Fibroblast of skin of back (primary cell): Measurements from ENCODE around the gene IMPG2.
A peak's percentile ranks its signal among the peaks of the same experiment; 100 is the strongest.

Experiments
- DNase-seq: peaks from one replicate; pipeline ENCODE4 v3.0.0-alpha.2; 2013

IMPG2 gene

GRCh38 chr3:101273608-101274007 is 46.8 kb downstream of the IMPG2 start:
- DNase-seq = no peak

- DNase-seq = no peak
Measured at GRCh38 chr3:101273156-101273555, 47.2 kb downstream of the IMPG2 start.

GRCh38 chr3:101271728-101272127 is 48.6 kb downstream of the IMPG2 start:
- no peak for DNase-seq

- no peak for DNase-seq
Measured at GRCh38 chr3:101270149-101270548, 50.2 kb downstream of the IMPG2 start.

- DNase-seq = peak; percentile 6
Measured at GRCh38 chr3:101268971-101269671, 51.3 kb downstream of the IMPG2 start.

GRCh38 chr3:101268141-101268540 is 52.2 kb downstream of the IMPG2 start:
- no peak for DNase-seq

GRCh38 chr3:101266566-101266965 is 53.8 kb downstream of the IMPG2 start:
- no peak for DNase-seq

GRCh38 chr3:101266071-101266470 is 54.3 kb downstream of the IMPG2 start:
- DNase-seq = no peak

GRCh38 chr3:101262393-101263240 is 57.8 kb downstream of the IMPG2 start:
- DNase-seq = no peak

GRCh38 chr3:101261506-101261905 is 58.9 kb downstream of the IMPG2 start:
- DNase-seq = peak; percentile 47

- DNase-seq = no peak
Measured at GRCh38 chr3:101259485-101260341, 60.7 kb downstream of the IMPG2 start.

GRCh38 chr3:101256511-101256910 is 63.9 kb downstream of the IMPG2 start:
- no peak for DNase-seq

GRCh38 chr3:101255441-101255840 is 64.9 kb downstream of the IMPG2 start:
- DNase-seq = no peak

- DNase-seq = no peak
Measured at GRCh38 chr3:101253396-101253795, 67.0 kb downstream of the IMPG2 start.

GRCh38 chr3:101252945-101253344 is 67.4 kb downstream of the IMPG2 start:
- DNase-seq = no peak

- no peak for DNase-seq
Measured at GRCh38 chr3:101252307-101252706, 68.1 kb downstream of the IMPG2 start.

- DNase-seq = no peak
Measured at GRCh38 chr3:101251441-101251840, 68.9 kb downstream of the IMPG2 start.

GRCh38 chr3:101249522-101249921 is 70.9 kb downstream of the IMPG2 start:
- no peak for DNase-seq

- no peak for DNase-seq
Measured at GRCh38 chr3:101248736-101249135, 71.6 kb downstream of the IMPG2 start.

- peak; percentile 27 for DNase-seq
Measured at GRCh38 chr3:101244212-101244575, 76.2 kb downstream of the IMPG2 start.

GRCh38 chr3:101243285-101244211 is 76.8 kb downstream of the IMPG2 start:
- DNase-seq = peak; percentile 20
